HCT116 (cell line): ENCODE measurements around the gene ABHD17B. TPM values are rescaled to one million over a fixed set of nuclear protein-coding genes. Genes with fewer than 3 reads are reported as not detected.

Experiments
- ATAC-seq: fragments of 200-7000 bp; cut with Tn5 transposase; 2 replicates; pipeline ENCODE4 v1.9.1; 2020; ENCODE audit warnings: mild to moderate bottlenecking, moderate library complexity
- BruUV-seq: library from RNA; stranded (reverse); fragments of 400-500 nt; replicated peaks from 2 replicates; lab custom pipeline; 2021; lab: Mats Ljungman, UMichigan
- CTCF ChIA-PET: fragments of 300-600 bp; sonication (Branson Sonifier 250); formaldehyde crosslinking; loops from one replicate; lab custom pipeline; 2021; ENCODE audit warnings: antibody characterized with exemption; lab: Charles Lee
- POLR2A ChIA-PET: fragments of 300-600, 350-600 bp; sonication (Branson Sonifier 250); formaldehyde crosslinking; loops from one replicate; lab custom pipeline; 2021; ENCODE audit warnings: antibody characterized with exemption; lab: Charles Lee
- RAD21 ChIA-PET, 2 experiments: fragments of 300-600 bp; sonication (Branson Sonifier 250); formaldehyde crosslinking; loops; one replicate each; lab custom pipeline; 2023; ENCODE audit warnings: low total read pairs in 2 of 2; ENCODE audit not compliant: uncharacterized antibody in 2 of 2, unreplicated experiment in 2 of 2, low non-redundant PET in 1 of 2; lab: Charles Lee
- DNase-seq: peaks from one replicate; pipeline ENCODE4 v3.0.0-alpha.2; 2010; ENCODE audit warnings: low read depth, low spot score
- H2AFZ ChIP-seq: fragments of 200-600 bp; shearing (Covaris generic), sonication (generic); 2 replicates; pipeline ENCODE4 v1.6.1; 2017; ENCODE audit warnings: low read depth, mixed run types, mixed read lengths, antibody characterized with exemption, low read length; ENCODE audit not compliant: poor library complexity, severe bottlenecking
- H3K27ac ChIP-seq: 2 replicates; pipeline ENCODE4 v1.5.1; 2012; ENCODE audit warnings: low read depth, low read length
- H3K27me3 ChIP-seq: fragments of 200-600 bp; sonication (generic); 2 replicates; pipeline ENCODE4 v1.6.1; 2016; ENCODE audit warnings: mixed run types, low read length, mixed read lengths; ENCODE audit not compliant: insufficient read depth
- H3K36me3 ChIP-seq, 2 experiments: fragments of 200-500 bp in 1 of 2; fragments of 200-600 bp in 1 of 2; sonication (Bioruptor generic) in 1 of 2; sonication (generic) in 1 of 2; 2 replicates each; pipeline versions ENCODE4 v1.5.1 to v1.6.1; 2014 to 2016; ENCODE audit warnings: low read length in 2 of 2, inconsistent platforms in 1 of 2, mixed read lengths in 1 of 2, mixed run types in 1 of 2; ENCODE audit not compliant: insufficient read depth in 2 of 2, control insufficient read depth in 1 of 2
- H3K4me1 ChIP-seq, 2 experiments: fragments of 200-600 bp in 1 of 2; sonication (generic) in 1 of 2; 2 replicates each; pipeline versions ENCODE4 v1.5.1 to v1.6.1; 2012 to 2017; ENCODE audit warnings: low read length in 2 of 2, inconsistent platforms in 1 of 2, mild to moderate bottlenecking in 1 of 2, mixed read lengths in 1 of 2, mixed run types in 1 of 2, moderate library complexity in 1 of 2; ENCODE audit not compliant: insufficient read depth in 2 of 2, control insufficient read depth in 1 of 2
- H3K4me2 ChIP-seq: fragments of 200-600 bp; sonication (generic); 2 replicates; pipeline ENCODE4 v1.6.1; 2017; ENCODE audit warnings: mixed run types, low read length, mixed read lengths
- H3K4me3 ChIP-seq, 2 experiments: fragments of 200-600 bp in 1 of 2; sonication (generic) in 1 of 2; replicated peaks in 1 of 2; 2 replicates each; pipeline ENCODE4 v1.5.1; 2011 to 2016; ENCODE audit warnings: low read length in 2 of 2, control low read depth in 1 of 2, low read depth in 1 of 2, mild to moderate bottlenecking in 1 of 2, mixed read lengths in 1 of 2, mixed run types in 1 of 2
- H3K79me2 ChIP-seq: fragments of 200-600 bp; sonication (generic); 2 replicates; pipeline ENCODE4 v1.6.1; 2017; ENCODE audit warnings: mild to moderate bottlenecking, mixed run types, low read length, moderate library complexity, mixed read lengths; ENCODE audit not compliant: insufficient read depth
- H3K9ac ChIP-seq: fragments of 200-600 bp; sonication (generic); 2 replicates; pipeline ENCODE4 v1.6.1; 2016; ENCODE audit warnings: low read length, mixed read lengths
- H3K9me2 ChIP-seq: fragments of 200-600 bp; sonication (generic), shearing (Covaris generic); 2 replicates; pipeline ENCODE4 v1.6.1; 2017; ENCODE audit warnings: mixed run types, mild to moderate bottlenecking, moderate library complexity; ENCODE audit not compliant: insufficient read depth
- H3K9me3 ChIP-seq, 2 experiments: fragments of 200-500 bp in 1 of 2; fragments of 200-600 bp in 1 of 2; sonication (Bioruptor generic) in 1 of 2; sonication (generic) in 1 of 2; 2 replicates each; pipeline ENCODE4 v1.6.1; 2014 to 2017; ENCODE audit warnings: low read length in 2 of 2, mixed read lengths in 2 of 2, inconsistent platforms in 1 of 2, low read depth in 1 of 2, mild to moderate bottlenecking in 1 of 2, mixed run types in 1 of 2, moderate library complexity in 1 of 2; ENCODE audit not compliant: control insufficient read depth in 1 of 2, insufficient read depth in 1 of 2
- H4K20me1 ChIP-seq: fragments of 200-600 bp; sonication (generic), shearing (Covaris generic); 2 replicates; pipeline ENCODE4 v1.6.1; 2017; ENCODE audit warnings: mixed run types, mild to moderate bottlenecking, moderate library complexity; ENCODE audit not compliant: insufficient read depth
- CBX3 ChIP-seq: IDR thresholded peaks from 2 replicates; pipeline ENCODE4 v1.6.1; 2012; ENCODE audit warnings: low read depth
- CEBPB ChIP-seq: IDR thresholded peaks from 2 replicates; pipeline ENCODE4 v1.6.1; 2012; ENCODE audit warnings: low read depth
- EGR1 ChIP-seq: IDR thresholded peaks from 2 replicates; pipeline ENCODE4 v1.6.1; 2012; ENCODE audit warnings: low read depth
- ELF1 ChIP-seq: IDR thresholded peaks from 2 replicates; pipeline ENCODE4 v1.6.1; 2012; ENCODE audit warnings: low read depth, borderline replicate concordance
- EZH2 ChIP-seq: fragments of 200-600 bp; sonication (generic); IDR thresholded peaks from 2 replicates; pipeline ENCODE4 v1.6.1; 2017; ENCODE audit warnings: antibody characterized with exemption, mixed run types
- EZH2phosphoT487 ChIP-seq: fragments of 200-600 bp; IDR thresholded peaks from 2 replicates; pipeline ENCODE4 v1.6.1; 2018; ENCODE audit warnings: antibody characterized with exemption, borderline replicate concordance
- POLR2A ChIP-seq: IDR thresholded peaks from 2 replicates; pipeline ENCODE4 v1.7.0; 2011; ENCODE audit warnings: borderline replicate concordance; ENCODE audit not compliant: insufficient read depth, insufficient read length; ENCODE audit errors: extremely low read depth
- POLR2AphosphoS5 ChIP-seq: IDR thresholded peaks from 2 replicates; pipeline ENCODE4 v1.6.1; 2011; ENCODE audit warnings: mild to moderate bottlenecking, low read depth, low read length, moderate library complexity
- SIN3A ChIP-seq: IDR thresholded peaks from 2 replicates; pipeline ENCODE4 v1.6.1; 2012; ENCODE audit warnings: low read depth
- SP1 ChIP-seq: IDR thresholded peaks from 2 replicates; pipeline ENCODE4 v1.6.1; 2012; ENCODE audit warnings: low read depth
- SRF ChIP-seq: IDR thresholded peaks from 2 replicates; pipeline ENCODE4 v1.6.1; 2012; ENCODE audit warnings: low read depth
- YY1 ChIP-seq: IDR thresholded peaks from 2 replicates; pipeline ENCODE4 v1.6.1; 2011; ENCODE audit warnings: low read length, low read depth, moderate library complexity, mild to moderate bottlenecking; ENCODE audit not compliant: insufficient replicate concordance; ENCODE audit errors: extremely low read depth
- ZFX ChIP-seq: fragments of 450-650 bp; IDR thresholded peaks from 2 replicates; pipeline ENCODE4 v1.6.1; 2017
- ZNF274 ChIP-seq: fragments of 200-500 bp; sonication (Bioruptor generic); IDR thresholded peaks from 2 replicates; pipeline ENCODE4 v1.6.1; 2014; ENCODE audit warnings: mild to moderate bottlenecking, low read depth, low read length, inconsistent platforms
- intact Hi-C: fragments of 100-400 bp; cut with micrococcal nuclease; formaldehyde crosslinking; loops from 2 replicates; pipeline ENCODE4 v1.10.0; 2022
- total RNA-seq: library from RNA; stranded (reverse); gene quantifications from one replicate; pipeline ENCODE4 v1.2.1, GENCODE V29; 2021; ENCODE audit not compliant: unreplicated experiment
- TF ChIP-seq, protein P1 (sequence below), 3 experiments: fragments of 200-600 bp in 1 of 3; sonication (generic) in 1 of 3; IDR thresholded peaks in 2 of 3; conservative IDR thresholded peaks in 1 of 3; 2 replicates each; pipeline ENCODE4 v1.5.1; 2012 to 2017; ENCODE audit warnings: low read depth in 2 of 3, low read length in 2 of 3, antibody characterized with exemption in 1 of 3, borderline replicate concordance in 1 of 3, control low read depth in 1 of 3, mild to moderate bottlenecking in 1 of 3, mixed read lengths in 1 of 3, mixed run types in 1 of 3, moderate library complexity in 1 of 3; ENCODE audit not compliant: insufficient read depth in 1 of 3
- TF ChIP-seq, protein P2 (sequence below): IDR thresholded peaks from 2 replicates; pipeline ENCODE4 v1.6.1; 2012
- TF ChIP-seq, protein P3 (sequence below): IDR thresholded peaks from 2 replicates; pipeline ENCODE4 v1.6.1; 2012; ENCODE audit warnings: low read depth
- TF ChIP-seq, protein P4 (sequence below): IDR thresholded peaks from 2 replicates; pipeline ENCODE4 v1.6.1; 2011; ENCODE audit warnings: mild to moderate bottlenecking, low read length, moderate library complexity; ENCODE audit not compliant: insufficient replicate concordance; ENCODE audit errors: extremely low read depth
- TF ChIP-seq, protein P5 (sequence below): IDR thresholded peaks from 2 replicates; pipeline ENCODE4 v1.6.1; 2012

ABHD17B gene
- total RNA-seq, 1 experiment from 2014 or later: 17.0 TPM

DNA sequence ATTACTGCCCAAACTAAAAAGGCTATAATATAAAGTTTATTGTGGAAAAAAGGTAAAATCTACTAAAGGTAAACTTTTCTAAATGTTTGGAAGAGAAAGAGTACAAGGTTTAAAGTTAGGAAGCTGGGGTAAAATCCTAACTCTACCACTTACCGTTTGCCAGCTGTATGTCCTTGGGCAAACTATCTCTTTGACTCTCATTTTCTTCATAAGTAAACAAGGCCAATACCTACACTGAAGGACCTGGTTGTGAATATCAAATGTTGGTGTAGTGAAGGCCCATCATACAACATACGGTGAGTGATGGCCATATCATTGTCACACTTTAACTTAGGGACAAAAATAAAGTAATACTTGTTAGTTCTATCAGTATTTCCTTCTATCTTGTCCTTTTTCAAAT lies 34.9 kb downstream of the ABHD17B start:
- no peak for TF ChIP-seq SIN3A
- TF ChIP-seq, protein P1, sequence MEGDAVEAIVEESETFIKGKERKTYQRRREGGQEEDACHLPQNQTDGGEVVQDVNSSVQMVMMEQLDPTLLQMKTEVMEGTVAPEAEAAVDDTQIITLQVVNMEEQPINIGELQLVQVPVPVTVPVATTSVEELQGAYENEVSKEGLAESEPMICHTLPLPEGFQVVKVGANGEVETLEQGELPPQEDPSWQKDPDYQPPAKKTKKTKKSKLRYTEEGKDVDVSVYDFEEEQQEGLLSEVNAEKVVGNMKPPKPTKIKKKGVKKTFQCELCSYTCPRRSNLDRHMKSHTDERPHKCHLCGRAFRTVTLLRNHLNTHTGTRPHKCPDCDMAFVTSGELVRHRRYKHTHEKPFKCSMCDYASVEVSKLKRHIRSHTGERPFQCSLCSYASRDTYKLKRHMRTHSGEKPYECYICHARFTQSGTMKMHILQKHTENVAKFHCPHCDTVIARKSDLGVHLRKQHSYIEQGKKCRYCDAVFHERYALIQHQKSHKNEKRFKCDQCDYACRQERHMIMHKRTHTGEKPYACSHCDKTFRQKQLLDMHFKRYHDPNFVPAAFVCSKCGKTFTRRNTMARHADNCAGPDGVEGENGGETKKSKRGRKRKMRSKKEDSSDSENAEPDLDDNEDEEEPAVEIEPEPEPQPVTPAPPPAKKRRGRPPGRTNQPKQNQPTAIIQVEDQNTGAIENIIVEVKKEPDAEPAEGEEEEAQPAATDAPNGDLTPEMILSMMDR (IDR thresholded peaks at IDR 0.05 in 2 of 3, conservative IDR thresholded peaks at IDR 0.05 in 1 of 3; ENCODE audit: borderline replicate concordance in 1 of 3, insufficient read depth in 1 of 3, low read depth in 2 of 3, low read length in 2 of 3): no peak
- no peak for TF ChIP-seq SP1
- TF ChIP-seq, protein P2, sequence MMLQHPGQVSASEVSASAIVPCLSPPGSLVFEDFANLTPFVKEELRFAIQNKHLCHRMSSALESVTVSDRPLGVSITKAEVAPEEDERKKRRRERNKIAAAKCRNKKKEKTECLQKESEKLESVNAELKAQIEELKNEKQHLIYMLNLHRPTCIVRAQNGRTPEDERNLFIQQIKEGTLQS: no peak
- TF ChIP-seq, protein P3, sequence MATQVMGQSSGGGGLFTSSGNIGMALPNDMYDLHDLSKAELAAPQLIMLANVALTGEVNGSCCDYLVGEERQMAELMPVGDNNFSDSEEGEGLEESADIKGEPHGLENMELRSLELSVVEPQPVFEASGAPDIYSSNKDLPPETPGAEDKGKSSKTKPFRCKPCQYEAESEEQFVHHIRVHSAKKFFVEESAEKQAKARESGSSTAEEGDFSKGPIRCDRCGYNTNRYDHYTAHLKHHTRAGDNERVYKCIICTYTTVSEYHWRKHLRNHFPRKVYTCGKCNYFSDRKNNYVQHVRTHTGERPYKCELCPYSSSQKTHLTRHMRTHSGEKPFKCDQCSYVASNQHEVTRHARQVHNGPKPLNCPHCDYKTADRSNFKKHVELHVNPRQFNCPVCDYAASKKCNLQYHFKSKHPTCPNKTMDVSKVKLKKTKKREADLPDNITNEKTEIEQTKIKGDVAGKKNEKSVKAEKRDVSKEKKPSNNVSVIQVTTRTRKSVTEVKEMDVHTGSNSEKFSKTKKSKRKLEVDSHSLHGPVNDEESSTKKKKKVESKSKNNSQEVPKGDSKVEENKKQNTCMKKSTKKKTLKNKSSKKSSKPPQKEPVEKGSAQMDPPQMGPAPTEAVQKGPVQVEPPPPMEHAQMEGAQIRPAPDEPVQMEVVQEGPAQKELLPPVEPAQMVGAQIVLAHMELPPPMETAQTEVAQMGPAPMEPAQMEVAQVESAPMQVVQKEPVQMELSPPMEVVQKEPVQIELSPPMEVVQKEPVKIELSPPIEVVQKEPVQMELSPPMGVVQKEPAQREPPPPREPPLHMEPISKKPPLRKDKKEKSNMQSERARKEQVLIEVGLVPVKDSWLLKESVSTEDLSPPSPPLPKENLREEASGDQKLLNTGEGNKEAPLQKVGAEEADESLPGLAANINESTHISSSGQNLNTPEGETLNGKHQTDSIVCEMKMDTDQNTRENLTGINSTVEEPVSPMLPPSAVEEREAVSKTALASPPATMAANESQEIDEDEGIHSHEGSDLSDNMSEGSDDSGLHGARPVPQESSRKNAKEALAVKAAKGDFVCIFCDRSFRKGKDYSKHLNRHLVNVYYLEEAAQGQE: no peak
- TF ChIP-seq EGR1: no peak
- TF ChIP-seq YY1: no peak
- TF ChIP-seq POLR2A: no peak
- TF ChIP-seq, protein P4, sequence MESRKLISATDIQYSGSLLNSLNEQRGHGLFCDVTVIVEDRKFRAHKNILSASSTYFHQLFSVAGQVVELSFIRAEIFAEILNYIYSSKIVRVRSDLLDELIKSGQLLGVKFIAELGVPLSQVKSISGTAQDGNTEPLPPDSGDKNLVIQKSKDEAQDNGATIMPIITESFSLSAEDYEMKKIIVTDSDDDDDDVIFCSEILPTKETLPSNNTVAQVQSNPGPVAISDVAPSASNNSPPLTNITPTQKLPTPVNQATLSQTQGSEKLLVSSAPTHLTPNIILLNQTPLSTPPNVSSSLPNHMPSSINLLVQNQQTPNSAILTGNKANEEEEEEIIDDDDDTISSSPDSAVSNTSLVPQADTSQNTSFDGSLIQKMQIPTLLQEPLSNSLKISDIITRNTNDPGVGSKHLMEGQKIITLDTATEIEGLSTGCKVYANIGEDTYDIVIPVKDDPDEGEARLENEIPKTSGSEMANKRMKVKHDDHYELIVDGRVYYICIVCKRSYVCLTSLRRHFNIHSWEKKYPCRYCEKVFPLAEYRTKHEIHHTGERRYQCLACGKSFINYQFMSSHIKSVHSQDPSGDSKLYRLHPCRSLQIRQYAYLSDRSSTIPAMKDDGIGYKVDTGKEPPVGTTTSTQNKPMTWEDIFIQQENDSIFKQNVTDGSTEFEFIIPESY: no peak
- TF ChIP-seq ELF1: no peak
- TF ChIP-seq, protein P5, sequence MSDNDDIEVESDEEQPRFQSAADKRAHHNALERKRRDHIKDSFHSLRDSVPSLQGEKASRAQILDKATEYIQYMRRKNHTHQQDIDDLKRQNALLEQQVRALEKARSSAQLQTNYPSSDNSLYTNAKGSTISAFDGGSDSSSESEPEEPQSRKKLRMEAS: no peak
- TF ChIP-seq POLR2AphosphoS5: no peak
- TF ChIP-seq CBX3: no peak
- TF ChIP-seq CEBPB: no peak
- TF ChIP-seq ZNF274: no peak
- no peak for TF ChIP-seq SRF
- no peak for TF ChIP-seq ZFX
- TF ChIP-seq EZH2phosphoT487: no peak
- TF ChIP-seq EZH2: no peak
- no peaks in the 10 kb centered on the region for H3K9me2 ChIP-seq
- no peak overlapping the region; the same call in 1 of the 2 replicates for H3K4me2 ChIP-seq
- no peak overlapping the region for H3K9ac ChIP-seq
- no peak for ATAC-seq
- POLR2A ChIA-PET: no interaction called here
- RAD21 ChIA-PET: no interaction called here
- no peaks in the 10 kb centered on the region for H3K36me3 ChIP-seq
- intact Hi-C loops: no loop called here
- DNase-seq: no peak
- no peak overlapping the region for H3K27ac ChIP-seq
- peaks cover 0 to 13% of the 10 kb centered on the region in 2 experiments; a peak in 2 of 4 replicates for H3K4me1 ChIP-seq
- no peaks in the 10 kb centered on the region for H4K20me1 ChIP-seq
- H3K4me3 ChIP-seq: no peak overlapping the region
- no TSS peak for BruUV-seq
- peaks cover 72% of the 10 kb centered on the region for H3K79me2 ChIP-seq
- H3K9me3 ChIP-seq: peaks cover 12 to 17% of the 10 kb centered on the region in 2 experiments; a peak in 2 of 4 replicates
- H3K27me3 ChIP-seq: no peaks in the 10 kb centered on the region
- no peak overlapping the region for H2AFZ ChIP-seq
- CTCF ChIA-PET: no interaction called here
